ENCODE measurements around the gene HCRT.

Gene HCRT

GRCh38 chr17:42136654-42137051 lies 48.6 kb downstream of the HCRT start:
- DNase-seq = no peak

GRCh38 chr17:42135664-42136653 lies 49.3 kb downstream of the HCRT start:
- no peak for DNase-seq

- no peak for DNase-seq
Measured at GRCh38 chr17:42135151-42135550, 50.1 kb downstream of the HCRT start.
